Stimulated activated CD4-positive, alpha-beta T cell treated with anti-CD3 and anti-CD28 coated beads, Interleukin-1b, Interleukin-23, amount 100 ng/mL, for 1 hour (primary cell): Measurements from ENCODE around the gene XYLT1.

ENCODE experiments used
- DNase-seq, 2 donors: peaks; one replicate each; pipeline ENCODE4 v3.0.0-alpha.2; 2020; ENCODE audit warnings: low read depth in 2 of 2

XYLT1 gene

DNA sequence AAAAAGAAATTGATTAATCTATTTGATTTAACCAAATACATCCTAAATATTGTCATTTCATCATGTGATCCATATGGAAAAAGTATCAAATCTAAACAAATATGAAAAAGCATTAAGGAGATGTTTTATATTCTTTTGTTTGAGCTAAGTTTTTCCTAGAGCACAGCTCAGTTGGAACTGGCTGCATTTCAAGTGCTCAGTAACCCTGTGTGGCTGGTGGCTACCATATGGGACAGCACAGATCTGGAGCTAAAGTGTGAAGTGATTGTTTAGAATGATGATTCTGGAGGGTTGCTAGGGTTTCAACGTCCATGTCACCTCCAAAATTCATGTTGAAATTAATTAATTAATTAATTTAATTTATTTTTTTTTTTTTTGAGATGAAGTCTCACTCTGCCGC, 137.5 kb downstream of the XYLT1 start:
- no peak for DNase-seq

DNA sequence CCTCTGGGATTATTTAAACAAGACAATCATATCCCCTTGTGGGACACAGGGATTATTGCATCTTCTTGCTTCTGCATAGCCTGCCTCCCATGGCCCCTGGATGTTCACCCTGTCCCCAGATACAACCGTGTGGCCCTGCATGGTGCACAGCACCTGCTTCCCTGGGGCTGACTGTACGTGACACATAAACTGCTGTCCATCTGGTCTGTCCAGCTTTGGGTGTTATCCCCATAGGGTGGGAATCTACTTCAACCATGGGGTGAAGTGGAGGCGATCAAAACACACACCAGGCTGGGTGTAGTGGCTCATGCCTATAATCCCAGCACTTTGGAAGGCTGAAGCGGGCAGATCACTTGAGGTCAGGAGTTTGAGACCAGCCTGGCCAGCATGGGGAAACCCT, 138.8 kb downstream of the XYLT1 start:
- DNase-seq: no peak

DNA sequence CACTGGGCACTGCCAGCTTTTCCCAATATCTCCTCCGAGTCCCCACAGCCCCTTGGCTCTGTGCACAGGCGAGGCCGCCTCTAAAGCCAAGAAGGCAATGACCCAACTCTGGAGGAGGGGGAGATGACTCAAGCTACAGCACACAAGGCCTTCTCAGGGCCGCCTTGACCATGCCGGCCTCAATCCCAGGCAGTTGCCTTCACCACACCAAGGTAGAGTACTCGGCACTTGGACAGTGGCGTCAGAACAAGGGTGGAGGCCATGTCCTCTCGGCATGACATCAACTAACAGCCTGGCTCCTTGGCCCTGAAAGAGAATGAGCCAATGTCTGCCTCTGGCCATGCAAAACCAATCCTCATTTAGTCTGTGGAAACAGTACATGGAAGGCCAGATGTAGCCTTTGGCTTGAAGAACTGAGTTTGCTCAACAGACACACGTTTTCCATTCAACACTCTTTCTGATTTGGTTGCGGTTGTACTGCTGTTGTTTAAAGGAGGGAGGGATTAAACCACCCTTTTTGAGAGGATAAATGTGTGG, 139.6 kb downstream of the XYLT1 start:
- no peak for DNase-seq

DNA sequence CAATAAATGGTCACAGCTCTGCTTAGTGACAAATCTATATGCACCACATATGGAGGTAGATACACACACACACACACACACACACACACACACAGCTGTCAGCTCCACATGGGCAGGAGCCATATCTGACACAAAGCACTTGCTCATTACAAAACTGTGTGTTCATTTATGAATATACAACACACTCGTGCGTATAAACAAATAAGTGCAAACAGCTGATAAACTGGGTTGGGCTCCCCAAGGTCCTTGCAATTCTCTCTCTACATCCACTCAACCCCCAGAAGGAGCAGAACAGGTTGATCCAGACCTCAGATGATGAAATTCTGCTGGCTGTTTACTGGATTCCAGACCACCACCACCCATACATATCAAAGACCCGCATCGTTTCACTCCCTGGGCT, 140.7 kb downstream of the XYLT1 start:
- no peak for DNase-seq

DNA sequence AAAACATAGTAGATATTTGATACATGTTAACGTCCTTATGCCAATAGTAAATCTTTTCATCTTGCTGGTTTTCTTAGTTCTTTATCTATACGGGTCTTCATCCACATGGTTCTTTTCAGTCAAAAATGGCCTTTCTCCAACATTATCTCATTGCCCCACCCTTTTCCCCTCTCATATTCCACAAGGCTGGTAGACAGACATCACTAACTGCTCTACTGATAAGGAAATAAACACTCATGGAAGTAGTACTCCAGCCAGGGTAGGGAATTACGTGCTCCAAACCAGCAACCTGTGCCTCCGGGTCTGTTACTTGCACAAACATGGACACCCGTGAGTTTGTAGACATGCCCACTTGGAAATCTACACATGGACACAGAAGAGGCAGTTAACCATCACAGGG, 141.4 kb downstream of the XYLT1 start:
- no peak for DNase-seq

- no peak for DNase-seq
Measured at GRCh38 chr16:17328932-17329331, 141.8 kb downstream of the XYLT1 start.

DNA sequence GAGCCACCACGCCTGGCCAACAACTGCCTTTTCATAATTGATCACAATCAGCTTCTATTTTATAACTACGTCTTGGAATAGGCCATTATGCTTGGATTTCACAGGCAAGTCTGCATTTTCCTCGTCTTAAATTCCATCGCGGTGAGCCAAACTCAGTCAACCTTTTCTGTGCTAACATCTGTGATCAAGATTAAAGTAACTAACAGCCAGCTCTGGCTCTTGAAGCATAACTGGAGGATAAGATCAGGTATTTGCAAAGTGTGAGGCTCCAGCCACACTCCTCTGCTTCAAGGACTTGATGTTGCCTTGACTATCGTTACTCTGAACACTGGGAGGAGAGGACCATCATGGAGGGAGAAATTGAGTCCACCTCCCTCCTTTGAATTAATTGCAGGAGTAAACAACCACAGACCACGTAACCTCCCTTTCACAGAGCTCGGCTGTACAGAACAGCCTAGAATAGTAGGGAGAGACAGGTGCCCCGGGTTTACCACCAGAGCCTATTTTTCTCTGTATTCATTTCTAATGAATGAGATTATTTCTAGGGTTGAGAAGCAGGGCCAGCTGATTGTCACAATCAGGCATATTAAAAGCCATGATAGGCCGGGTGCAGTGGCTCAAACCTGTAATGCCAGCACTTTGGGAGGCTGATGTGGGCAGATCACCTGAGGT, 143.0 kb downstream of the XYLT1 start:
- no peak for DNase-seq

DNA sequence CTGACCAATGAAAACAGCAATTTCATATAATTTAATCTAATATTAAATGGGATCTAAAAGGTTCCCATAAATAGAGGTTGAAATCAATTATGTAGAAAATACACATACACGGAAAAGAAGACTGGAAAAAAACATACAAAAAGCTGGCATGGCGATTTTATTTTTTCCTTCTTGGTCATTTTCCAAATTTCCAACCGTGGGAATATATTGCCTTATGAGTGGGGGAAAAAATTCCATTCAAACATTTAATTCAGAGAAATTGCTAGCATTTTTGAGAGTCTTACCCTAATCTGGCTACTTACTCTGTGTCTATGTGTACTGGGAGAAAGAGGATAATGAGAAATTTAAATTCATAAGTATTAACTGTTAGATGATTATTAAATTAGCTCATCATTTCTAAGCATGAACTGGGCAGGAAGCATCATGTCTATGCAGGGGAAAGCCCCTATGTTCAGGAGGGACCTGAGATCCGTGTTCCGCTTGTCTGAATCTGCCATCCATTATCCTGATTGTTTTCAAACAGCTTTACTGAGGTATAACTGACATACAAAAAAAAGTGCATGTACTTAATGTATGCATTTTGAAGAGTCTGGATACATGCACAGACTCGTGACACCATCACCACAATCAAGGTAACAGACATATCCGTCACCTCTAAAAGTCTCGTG, 145.2 kb downstream of the XYLT1 start:
- DNase-seq: no peak

DNA sequence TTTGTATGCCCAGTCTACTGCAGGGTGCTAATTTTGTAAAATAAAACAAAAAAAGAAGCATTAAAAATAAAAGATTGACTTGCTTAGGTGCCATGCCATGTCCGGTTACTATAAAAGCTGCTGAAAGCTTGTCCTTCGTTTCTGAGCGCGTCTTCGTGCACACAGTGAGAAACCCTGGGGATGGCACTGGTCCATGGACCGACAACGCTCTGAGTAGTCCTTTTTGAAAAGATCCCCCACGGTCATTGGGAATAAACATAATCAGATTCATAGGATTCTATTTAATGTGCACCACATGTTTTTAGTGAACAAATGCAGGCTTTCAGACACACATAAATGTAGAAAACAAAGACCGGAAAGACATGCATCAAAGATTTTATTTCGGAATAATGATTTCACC, 146.3 kb downstream of the XYLT1 start:
- DNase-seq: no peak

- DNase-seq: no peak
Measured at GRCh38 chr16:17323171-17323570, 147.6 kb downstream of the XYLT1 start.

DNA sequence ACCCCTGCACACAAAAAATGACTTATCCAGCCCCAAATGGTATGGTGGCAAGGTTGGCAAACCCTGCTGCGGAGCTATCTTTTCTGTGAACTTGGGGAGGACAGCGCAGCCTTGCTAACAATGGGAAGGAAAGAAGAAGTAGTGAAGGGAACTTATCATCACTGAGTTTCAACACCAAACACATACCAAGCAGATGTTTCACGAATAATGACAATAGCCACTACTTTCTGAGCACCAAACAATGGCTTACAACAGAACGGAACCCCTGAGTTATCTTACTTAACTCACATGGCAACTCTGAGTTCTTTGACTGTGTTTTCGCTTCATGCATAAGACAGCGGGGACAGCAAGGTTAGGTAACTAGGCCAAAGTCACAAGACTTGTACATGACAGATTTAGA, 148.9 kb downstream of the XYLT1 start:
- DNase-seq: no peak

- no peak for DNase-seq
Measured at GRCh38 chr16:17320009-17320408, 150.8 kb downstream of the XYLT1 start.

DNA sequence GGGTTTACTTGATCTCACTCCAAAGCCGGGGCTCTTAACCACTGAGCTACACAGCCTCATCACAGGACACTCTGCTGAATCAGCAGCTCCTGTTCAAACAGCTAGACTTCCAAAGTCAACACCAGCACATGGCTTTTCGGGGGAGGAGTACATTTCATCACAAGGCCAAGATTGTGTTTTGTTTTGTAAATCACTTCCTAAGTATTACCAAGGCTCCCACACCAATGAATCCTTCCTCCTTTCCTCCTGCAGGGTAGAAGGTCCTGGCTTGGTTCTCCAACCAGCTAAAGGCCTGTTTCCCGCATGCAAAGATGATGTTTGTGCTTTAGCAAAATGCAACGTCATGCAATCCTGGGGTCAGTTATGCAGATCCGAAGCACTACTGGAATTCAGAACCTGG, 152.5 kb downstream of the XYLT1 start:
- no peak for DNase-seq

DNA sequence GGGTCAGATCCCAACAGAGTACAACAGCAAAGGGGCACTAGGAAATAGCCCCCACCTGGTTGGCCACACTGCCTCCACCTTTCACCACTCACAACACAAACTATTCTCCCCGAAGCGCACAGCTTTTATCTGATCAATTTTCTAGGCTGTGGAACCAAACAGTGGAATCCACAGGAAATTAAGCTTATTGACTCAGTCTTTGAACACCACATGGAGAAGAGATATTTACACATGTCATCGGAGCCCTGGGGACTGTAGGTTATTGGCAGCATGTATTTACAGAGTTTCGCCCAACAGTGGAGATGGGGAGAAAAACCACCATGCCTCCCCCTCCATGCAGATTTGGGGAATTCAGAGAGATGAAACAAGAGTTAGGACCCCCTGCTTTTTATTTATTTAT, 154.8 kb downstream of the XYLT1 start:
- DNase-seq: no peak

DNA sequence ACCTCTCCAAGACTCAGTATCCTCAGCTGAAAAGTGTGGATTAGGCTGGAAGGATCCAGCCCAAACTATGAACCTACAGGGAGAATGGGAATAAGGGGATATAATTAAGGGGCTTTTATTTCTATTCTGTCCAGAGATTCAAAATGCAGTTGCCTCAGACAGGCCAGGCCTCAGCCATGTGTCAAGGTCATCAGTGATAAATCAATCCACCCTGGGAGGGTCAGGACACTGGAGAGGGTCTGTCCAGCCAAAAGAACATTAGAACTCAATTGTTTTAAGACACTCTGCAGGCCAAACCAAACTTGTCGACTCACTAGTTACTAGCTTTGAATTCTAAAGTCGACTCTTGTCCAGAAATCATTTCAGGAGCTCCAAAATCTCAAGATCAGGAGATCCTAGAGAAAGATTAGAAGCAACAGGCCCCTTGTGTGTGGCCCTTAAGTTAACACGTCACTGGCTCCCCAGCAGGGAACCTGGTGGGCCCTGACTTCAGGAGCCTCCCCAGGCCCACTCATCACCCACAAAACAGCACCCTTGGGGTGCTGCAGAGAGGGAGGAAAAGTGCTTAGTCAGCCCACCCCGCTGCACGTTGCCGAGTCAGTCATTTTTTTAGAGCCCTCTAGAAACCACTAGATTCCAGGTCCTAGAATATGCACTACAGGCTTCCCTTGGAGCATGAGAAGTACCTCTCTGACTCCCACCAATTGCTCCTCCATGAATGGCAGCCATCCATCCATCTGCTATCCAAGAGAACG, 156.8 kb downstream of the XYLT1 start:
- DNase-seq: no peak

DNA sequence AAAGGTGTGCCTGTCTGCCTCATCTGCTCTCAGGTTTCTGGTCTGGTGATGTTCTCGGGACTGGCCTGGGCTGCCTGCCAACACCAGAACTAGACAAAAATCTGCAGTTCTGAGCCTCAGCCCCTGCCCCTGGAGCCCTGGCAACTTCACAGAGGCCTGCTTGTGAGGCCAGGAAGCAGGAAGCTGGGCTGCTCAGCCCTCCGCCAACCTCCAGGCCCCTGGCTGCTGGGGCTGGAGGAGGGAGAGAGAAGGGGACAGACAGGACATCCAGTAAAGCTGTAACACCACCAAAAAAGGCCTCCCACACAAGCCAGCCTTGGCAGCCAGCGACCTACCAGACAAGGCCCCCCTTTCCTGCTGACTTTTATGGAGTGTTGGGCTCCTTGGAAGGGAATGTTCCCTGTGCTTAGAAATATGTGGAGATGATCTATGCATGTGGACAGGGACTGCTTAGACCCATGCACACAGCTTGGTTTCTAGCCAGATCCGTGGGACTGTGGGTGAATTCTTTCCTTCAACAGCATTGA, 157.6 kb downstream of the XYLT1 start:
- no peak for DNase-seq

DNA sequence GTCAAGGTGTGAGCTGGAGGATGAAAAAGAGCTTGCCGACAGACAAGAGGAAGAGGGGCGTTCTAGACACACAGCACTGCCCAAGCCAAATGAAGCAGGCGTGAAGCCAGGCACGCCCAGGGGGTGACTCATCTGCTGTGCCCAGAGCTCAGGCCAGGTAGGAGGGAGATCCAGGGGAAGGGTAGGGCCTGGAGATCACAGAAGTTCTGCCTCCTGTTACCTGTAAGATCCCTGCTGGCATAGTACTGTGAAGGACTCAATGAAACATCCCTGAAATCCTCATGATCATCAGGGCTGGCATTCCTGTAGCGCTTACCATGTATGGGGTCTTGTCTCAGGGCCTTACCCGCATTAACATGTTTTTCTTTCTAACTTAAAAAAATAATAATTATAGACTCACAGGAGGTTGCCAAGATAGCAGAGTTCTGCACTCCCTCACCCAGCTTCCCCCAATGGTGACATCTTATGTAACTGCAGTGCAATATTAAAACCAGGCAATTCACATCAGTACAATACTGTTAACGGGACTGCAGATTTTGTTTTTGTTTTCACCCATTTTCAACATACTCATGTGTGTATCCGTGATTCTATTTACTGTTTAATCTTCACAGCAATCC, 158.6 kb downstream of the XYLT1 start:
- no peak for DNase-seq

GRCh38 chr16:17311333-17312093, 159.2 kb downstream of the XYLT1 start:
- no peak for DNase-seq

DNA sequence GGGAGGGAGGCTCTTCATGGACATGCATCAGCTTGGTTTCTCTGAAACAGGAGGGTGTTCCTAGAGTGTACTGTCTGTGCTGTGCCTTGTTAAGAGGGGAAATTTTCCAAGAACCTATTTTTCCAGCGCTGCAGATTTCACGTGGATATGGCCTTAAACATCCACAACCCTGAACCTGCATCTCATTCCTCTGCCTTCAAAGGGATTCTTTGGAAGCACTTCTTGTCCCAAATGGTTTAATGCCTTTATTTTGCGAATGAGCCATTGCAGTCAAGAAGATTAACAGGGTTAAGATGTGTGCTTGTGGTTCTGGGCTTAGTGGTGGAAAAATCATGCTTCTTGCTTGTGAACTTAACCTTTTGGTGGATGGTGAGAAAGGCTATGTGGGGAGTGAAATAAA, 161.2 kb downstream of the XYLT1 start:
- no peak for DNase-seq

GRCh38 chr16:17308186-17308585, 162.6 kb downstream of the XYLT1 start:
- DNase-seq: no peak

- DNase-seq: no peak
Measured at GRCh38 chr16:17307504-17307903, 163.3 kb downstream of the XYLT1 start.
